Spleen (tissue), 7 donors: ENCODE results near the gene TRIM63.

Experiments
- CTCF ChIP-seq, 11 experiments: fragments of 200-600 bp in 7 of 11; fragments of 450-650 bp in 4 of 11; sonication (generic) in 4 of 11; IDR thresholded peaks in 8 of 11; conservative IDR thresholded peaks in 3 of 11; 1 replicate in 7 of 11; 2 replicates in 4 of 11; pipeline versions ENCODE4 v1.4.0 to v1.8.0; 2016 to 2021; ENCODE audit warnings: antibody characterized with exemption in 11 of 11, inconsistent platforms in 4 of 11, mild to moderate bottlenecking in 1 of 11
- POLR2AphosphoS5 ChIP-seq, 3 donors: sonication (generic); formaldehyde crosslinking; IDR thresholded peaks; one replicate each; pipeline ENCODE4 v1.5.1; 2017; ENCODE audit warnings: antibody characterized with exemption in 3 of 3
- donor health status: DM: no; HTN: no; CAD: no; lungs with moderate emphysema.
- donor health status: DM: no; HTN: no; CAD: no.
- donor health status: DM: no; HTN: no; CAD: no.

GRCh38 chr1:26089125-26089524 lies 21.7 kb upstream of the TRIM63 start:
- TF ChIP-seq CTCF (IDR thresholded peaks at IDR 0.05 in 8 of 11, conservative IDR thresholded peaks at IDR 0.05 in 3 of 11) (no peak), POLR2AphosphoS5 (IDR thresholded peaks at IDR 0.05) (no peak)
